Measurements from ENCODE around the gene ERVV-1. TPM values are rescaled to one million over a fixed set of nuclear protein-coding genes. Genes with fewer than 3 reads are reported as not detected.

Gene ERVV-1
- total RNA-seq, 2 experiments from 2014 or later: not detected

GRCh38 chr19:52990759-52991418 is 22.8 kb upstream of the ERVV-1 start:
- ChIA-PET CTCF (no interaction called here), POLR2A (interaction anchor here (0.6 kb wide), 1 partner anchor 96 kb away, joined by 3 read pairs; no protein-coding TSS in a partner anchor)
- Mint-ChIP-seq H3K4me1 (ENCODE audit: low read depth) (peaks cover 12% of the 10 kb centered on the region), H3K36me3 (ENCODE audit: low read depth) (peaks cover 21% of the 10 kb centered on the region), H3K9me3 (peaks cover 15% of the 10 kb centered on the region), H3K4me3 (no peak overlapping the region), H3K27me3 (no peaks in the 10 kb centered on the region), H3K27ac (no peak overlapping the region)
- no peak for ATAC-seq
- no peak for TF ChIP-seq CTCF (IDR thresholded peaks at IDR 0.05)
- intact Hi-C loops (cut with micrococcal nuclease): no loop called here
- DNase-seq: no peak

- ATAC-seq: no peak
- intact Hi-C loops (cut with micrococcal nuclease): no loop called here
- CTCF ChIA-PET: no interaction called here
- Mint-ChIP-seq H3K9me3 (peaks cover 14% of the 10 kb centered on the region), H3K27ac (no peak overlapping the region), H3K4me1 (ENCODE audit: low read depth) (peaks cover 12% of the 10 kb centered on the region), H3K27me3 (no peaks in the 10 kb centered on the region), H3K36me3 (ENCODE audit: low read depth) (peaks cover 15% of the 10 kb centered on the region), H3K4me3 (no peak overlapping the region)
- no peak for TF ChIP-seq CTCF (IDR thresholded peaks at IDR 0.05)
- POLR2A ChIA-PET: no interaction called here
- no peak for DNase-seq
These were observed 22.2 kb upstream of the ERVV-1 start for GRCh38 chr19:52991484-52991883.

- POLR2A ChIA-PET: no interaction called here
- intact Hi-C loops (cut with micrococcal nuclease): no loop called here
- no peak for TF ChIP-seq CTCF (IDR thresholded peaks at IDR 0.05)
- Mint-ChIP-seq H3K36me3 (ENCODE audit: low read depth) (peaks cover 6% of the 10 kb centered on the region), H3K4me1 (ENCODE audit: low read depth) (peaks cover 12% of the 10 kb centered on the region), H3K27ac (no peak overlapping the region), H3K4me3 (peak overlapping the region; percentile 70), H3K27me3 (no peaks in the 10 kb centered on the region), H3K9me3 (peaks cover 5% of the 10 kb centered on the region)
- ATAC-seq: peak; percentile 2
- DNase-seq: peak; percentile 7
- CTCF ChIA-PET: no interaction called here
These were observed 21.4 kb upstream of the ERVV-1 start for GRCh38 chr19:52992109-52993004.

- H3K4me1 Mint-ChIP-seq (ENCODE audit: low read depth): peaks cover 12% of the 10 kb centered on the region
- peak overlapping the region; percentile 76 for H3K4me3 Mint-ChIP-seq
- intact Hi-C loops (cut with micrococcal nuclease): no loop called here
- peaks cover 2% of the 10 kb centered on the region for H3K36me3 Mint-ChIP-seq (ENCODE audit: low read depth)
- H3K27me3 Mint-ChIP-seq: peaks cover 6% of the 10 kb centered on the region
- DNase-seq (peak; percentile 91), ATAC-seq (peak; percentile 96)
- no peak overlapping the region for H3K27ac Mint-ChIP-seq
- POLR2A ChIA-PET: no interaction called here
- peaks cover 1% of the 10 kb centered on the region for H3K9me3 Mint-ChIP-seq
- peak; percentile 82 for TF ChIP-seq CTCF (IDR thresholded peaks at IDR 0.05)
- CTCF ChIA-PET: interaction anchor here (0.8 to 1.3 kb wide), 4 partner anchors 10 to 109 kb away, joined by 3 to 4 read pairs (median 4); partner anchors contain the start of gene ZNF816
These were observed 20.2 kb upstream of the ERVV-1 start for GRCh38 chr19:52993342-52994178.

All from activated CD8-positive, alpha-beta T cell treated with anti-CD3 and anti-CD28 coated beads for 36 hours (primary cell).